Upper lobe of left lung (tissue), 6 donors: ENCODE results near the gene ACAP2. TPM values are rescaled to one million over a fixed set of nuclear protein-coding genes. Genes with fewer than 3 reads are reported as not detected.

Experiments
- ATAC-seq, 2 donors: fragments of 200-7000 bp; cut with Tn5 transposase; one replicate each; pipeline ENCODE4 v1.9.1; 2022; ENCODE audit warnings: mild to moderate bottlenecking in 2 of 2, moderate library complexity in 2 of 2; ENCODE audit not compliant: low FRiP score in 2 of 2
- DNase-seq, 2 donors: peaks; one replicate each; pipeline ENCODE4 v3.0.0-alpha.2; 2019 to 2020
- H3K27ac ChIP-seq, 4 donors: fragments of 200-600 bp; sonication (generic); one replicate each; pipeline ENCODE4 v1.5.1; 2016 to 2019
- H3K27me3 ChIP-seq, 4 donors: fragments of 200-600 bp; sonication (generic); one replicate each; pipeline ENCODE4 v1.5.1; 2017 to 2019
- H3K36me3 ChIP-seq, 4 donors: fragments of 200-600 bp; sonication (generic); one replicate each; pipeline ENCODE4 v1.5.1; 2016 to 2019
- H3K4me1 ChIP-seq, 4 donors: fragments of 200-600 bp; sonication (generic); one replicate each; pipeline ENCODE4 v1.5.1; 2018 to 2019
- H3K4me3 ChIP-seq, 4 donors: fragments of 200-600 bp; sonication (generic); one replicate each; pipeline ENCODE4 v1.5.1; 2017 to 2019; ENCODE audit warnings: mild to moderate bottlenecking in 2 of 4, moderate library complexity in 1 of 4
- H3K9me3 ChIP-seq, 4 donors: fragments of 200-600 bp; sonication (generic); one replicate each; pipeline ENCODE4 v1.5.1; 2018 to 2019
- EP300 ChIP-seq, 4 donors: sonication (generic); formaldehyde crosslinking; IDR thresholded peaks; one replicate each; pipeline ENCODE4 v1.5.1; 2017; ENCODE audit warnings: antibody characterized with exemption in 4 of 4, control low read depth in 2 of 4
- POLR2A ChIP-seq, 4 donors: fragments of 450-650 bp; IDR thresholded peaks; one replicate each; pipeline ENCODE4 v1.5.1; 2016 to 2017; ENCODE audit warnings: antibody characterized with exemption in 4 of 4, mild to moderate bottlenecking in 2 of 4
- POLR2AphosphoS5 ChIP-seq, 2 donors: sonication (generic); formaldehyde crosslinking; IDR thresholded peaks; one replicate each; pipeline ENCODE4 v1.5.1; 2017; ENCODE audit warnings: antibody characterized with exemption in 2 of 2
- WGBS, 2 donors: methylation state at CpG; one replicate each; pipeline ENCODE4 v1.1.5; 2017 to 2018; 5-methylcytosine and 5-hydroxymethylcytosine counted together
- total RNA-seq, 6 donors: library from RNA; depleted of rRNA in 4 of 6; stranded (reverse); fragments of >200 nt in 4 of 6; gene quantifications; one replicate each; pipeline versions ENCODE4 v1.1.0 to v1.2.1, GENCODE V29; 2016 to 2021
- TF ChIP-seq, protein P1 (sequence below), 6 experiments: fragments of 450-650 bp in 4 of 6; fragments of 200-600 bp in 2 of 6; sonication (generic) in 2 of 6; IDR thresholded peaks; one replicate each; pipeline ENCODE4 v1.5.1; 2016 to 2019; ENCODE audit warnings: antibody characterized with exemption in 6 of 6
- donor health status: DM: no; HTN: no; CAD: no; lungs with moderate emphysema.
- donor health status: DM: no; HTN: yes; CAD: no; lungs with severe emphysema.

Gene ACAP2
- total RNA-seq, 6 donors from 2014 or later = 30.6 to 75.2 (median 52.3) TPM

DNA sequence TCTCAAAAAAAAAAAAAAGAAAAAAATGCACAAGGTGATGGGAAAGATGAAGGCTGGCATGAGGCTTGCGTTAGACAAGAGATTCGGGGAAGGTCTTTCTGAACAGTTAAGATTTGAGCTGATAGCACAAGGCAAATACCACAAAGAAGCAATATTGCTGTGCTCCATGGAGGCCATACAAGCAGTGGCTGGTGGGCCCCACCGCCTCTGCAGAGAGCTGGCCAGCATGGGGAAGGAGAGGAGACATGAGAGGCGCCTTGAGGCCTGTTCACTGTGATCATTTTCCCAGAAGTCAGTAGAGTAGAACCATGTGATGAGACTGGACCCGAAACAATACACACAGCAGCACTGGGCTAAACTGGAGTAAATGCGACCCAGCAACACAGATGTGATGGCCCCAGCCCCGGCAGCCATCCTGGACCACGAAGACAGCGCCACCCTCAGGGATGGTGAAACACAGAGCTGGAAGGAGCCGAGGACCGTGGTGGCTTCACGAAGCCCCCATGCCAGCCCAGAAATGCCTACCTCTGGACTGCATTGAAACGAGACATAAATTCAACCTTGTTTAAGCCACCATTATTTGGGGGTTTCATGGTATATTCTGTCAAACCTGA, 177.3 kb downstream of the ACAP2 start:
- no peak overlapping the region for H3K4me3 ChIP-seq
- no peak for ATAC-seq
- no peak for TF ChIP-seq POLR2AphosphoS5 (IDR thresholded peaks at IDR 0.05)
- TF ChIP-seq POLR2A (IDR thresholded peaks at IDR 0.05) = no peak
- TF ChIP-seq, protein P1, sequence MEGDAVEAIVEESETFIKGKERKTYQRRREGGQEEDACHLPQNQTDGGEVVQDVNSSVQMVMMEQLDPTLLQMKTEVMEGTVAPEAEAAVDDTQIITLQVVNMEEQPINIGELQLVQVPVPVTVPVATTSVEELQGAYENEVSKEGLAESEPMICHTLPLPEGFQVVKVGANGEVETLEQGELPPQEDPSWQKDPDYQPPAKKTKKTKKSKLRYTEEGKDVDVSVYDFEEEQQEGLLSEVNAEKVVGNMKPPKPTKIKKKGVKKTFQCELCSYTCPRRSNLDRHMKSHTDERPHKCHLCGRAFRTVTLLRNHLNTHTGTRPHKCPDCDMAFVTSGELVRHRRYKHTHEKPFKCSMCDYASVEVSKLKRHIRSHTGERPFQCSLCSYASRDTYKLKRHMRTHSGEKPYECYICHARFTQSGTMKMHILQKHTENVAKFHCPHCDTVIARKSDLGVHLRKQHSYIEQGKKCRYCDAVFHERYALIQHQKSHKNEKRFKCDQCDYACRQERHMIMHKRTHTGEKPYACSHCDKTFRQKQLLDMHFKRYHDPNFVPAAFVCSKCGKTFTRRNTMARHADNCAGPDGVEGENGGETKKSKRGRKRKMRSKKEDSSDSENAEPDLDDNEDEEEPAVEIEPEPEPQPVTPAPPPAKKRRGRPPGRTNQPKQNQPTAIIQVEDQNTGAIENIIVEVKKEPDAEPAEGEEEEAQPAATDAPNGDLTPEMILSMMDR (IDR thresholded peaks at IDR 0.05) = no peak
- TF ChIP-seq EP300 (IDR thresholded peaks at IDR 0.05) = no peak
- peak in 1 of 2 donors; percentile 45 for DNase-seq
- peaks cover 20 to 43% (median 37%) of the 10 kb centered on the region in 4 donors for H3K4me1 ChIP-seq
- WGBS, 2 donors = 92 to 94% methylated on average over 12 to 13 of the region's 13 CpGs
- H3K9me3 ChIP-seq = no peaks in the 10 kb centered on the region
- peaks cover 0 to 4% (median 0%) of the 10 kb centered on the region in 4 donors for H3K36me3 ChIP-seq
- no peaks in the 10 kb centered on the region for H3K27me3 ChIP-seq
- H3K27ac ChIP-seq = no peak overlapping the region

DNA sequence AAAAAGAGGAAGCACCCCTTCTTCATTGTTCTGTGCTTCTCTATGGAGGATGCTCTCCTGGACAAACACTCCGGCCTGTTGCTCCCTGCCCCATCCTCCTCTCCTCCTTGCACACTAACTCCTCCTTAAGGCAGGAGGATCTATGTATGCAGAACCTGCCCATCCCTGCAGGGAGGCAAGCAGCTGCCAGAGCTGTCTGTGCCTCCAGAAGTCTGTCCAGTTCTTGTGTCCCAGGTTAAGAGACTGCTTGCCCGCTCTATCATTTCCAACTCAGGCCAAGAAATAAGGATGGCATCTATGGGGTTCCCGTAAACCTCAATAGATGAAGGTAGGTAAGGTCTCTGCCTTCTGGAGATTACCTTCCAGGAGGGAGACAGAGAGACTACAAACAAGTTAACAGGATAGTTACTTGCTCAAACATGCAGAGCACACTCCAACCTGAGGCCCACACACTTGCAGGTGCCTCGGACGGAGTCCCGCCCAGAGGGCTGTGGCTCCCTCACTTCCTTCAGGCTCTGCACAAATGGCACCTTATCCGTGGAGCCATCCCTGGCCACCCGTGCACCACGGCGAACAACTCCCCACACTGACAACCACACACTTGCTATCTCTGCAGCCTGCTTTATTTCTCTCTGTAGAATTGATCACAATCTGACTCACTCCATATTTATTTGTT, 178.8 kb downstream of the ACAP2 start:
- Histone ChIP-seq H3K36me3 (peaks cover 0 to 4% (median 0%) of the 10 kb centered on the region in 4 donors), H3K4me1 (peaks cover 14 to 41% (median 31%) of the 10 kb centered on the region in 4 donors), H3K9me3 (no peaks in the 10 kb centered on the region), H3K27ac (peak overlapping the region in 2 of 4 donors; percentile 30 to 58), H3K27me3 (no peaks in the 10 kb centered on the region), H3K4me3 (no peak overlapping the region)
- DNase-seq (no peak), ATAC-seq (no peak)
- TF ChIP-seq, protein P1 (IDR thresholded peaks at IDR 0.05) = no peak
- TF ChIP-seq EP300 (IDR thresholded peaks at IDR 0.05) (no peak), POLR2AphosphoS5 (IDR thresholded peaks at IDR 0.05) (no peak), POLR2A (IDR thresholded peaks at IDR 0.05) (no peak)
- 86 to 89% methylated on average over 9 to 10 of the region's 10 CpGs for WGBS, 2 donors

DNA sequence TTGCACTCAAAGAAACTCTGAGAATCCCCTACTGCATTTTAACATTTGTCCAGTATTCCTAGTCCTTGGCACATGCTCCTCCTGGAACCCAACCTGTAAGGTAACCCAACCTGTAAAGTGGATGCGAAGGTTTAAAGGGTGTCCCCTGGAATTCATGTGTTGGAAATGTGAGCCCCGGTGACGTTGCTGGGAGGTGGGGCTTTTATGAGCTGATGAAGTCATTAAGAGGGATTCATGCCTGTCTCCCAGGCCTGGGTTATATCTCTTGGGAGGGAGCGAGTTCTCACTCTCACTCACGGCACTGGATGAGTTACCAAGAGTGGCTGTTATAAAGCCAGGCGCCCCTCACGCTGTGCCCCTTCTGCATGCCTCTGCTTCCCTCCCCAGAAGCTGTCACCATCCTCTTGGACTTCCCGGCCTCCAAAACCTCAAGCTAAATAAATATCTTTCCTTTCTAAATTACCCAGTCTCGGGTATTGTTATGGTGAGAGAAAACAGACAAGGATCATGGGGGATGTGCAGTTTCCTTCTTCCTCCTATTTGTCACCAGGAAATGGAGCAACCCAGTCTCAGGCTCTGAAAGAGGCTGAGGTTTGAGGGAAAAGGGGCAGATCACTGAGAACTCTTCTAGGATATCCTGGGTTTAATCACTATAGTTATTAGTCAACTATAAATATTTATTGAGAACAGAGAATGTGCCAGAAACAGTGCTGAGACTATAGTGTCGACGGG, 179.5 kb downstream of the ACAP2 start:
- no peaks in the 10 kb centered on the region for H3K27me3 ChIP-seq
- ATAC-seq = no peak
- peak overlapping the region in 3 of 4 donors; percentile 28 to 58 (median 30) for H3K27ac ChIP-seq
- no peak for TF ChIP-seq POLR2AphosphoS5 (IDR thresholded peaks at IDR 0.05)
- no peak for TF ChIP-seq POLR2A (IDR thresholded peaks at IDR 0.05)
- no peak for TF ChIP-seq EP300 (IDR thresholded peaks at IDR 0.05)
- TF ChIP-seq, protein P1 (IDR thresholded peaks at IDR 0.05) = no peak
- WGBS, 2 donors = 60 to 75% methylated on average over 11 of the region's 11 CpGs
- H3K4me1 ChIP-seq = peaks cover 21 to 43% (median 35%) of the 10 kb centered on the region in 4 donors
- no peaks in the 10 kb centered on the region for H3K9me3 ChIP-seq
- DNase-seq = no peak
- peaks cover 0 to 4% (median 0%) of the 10 kb centered on the region in 4 donors for H3K36me3 ChIP-seq
- no peak overlapping the region for H3K4me3 ChIP-seq

DNA sequence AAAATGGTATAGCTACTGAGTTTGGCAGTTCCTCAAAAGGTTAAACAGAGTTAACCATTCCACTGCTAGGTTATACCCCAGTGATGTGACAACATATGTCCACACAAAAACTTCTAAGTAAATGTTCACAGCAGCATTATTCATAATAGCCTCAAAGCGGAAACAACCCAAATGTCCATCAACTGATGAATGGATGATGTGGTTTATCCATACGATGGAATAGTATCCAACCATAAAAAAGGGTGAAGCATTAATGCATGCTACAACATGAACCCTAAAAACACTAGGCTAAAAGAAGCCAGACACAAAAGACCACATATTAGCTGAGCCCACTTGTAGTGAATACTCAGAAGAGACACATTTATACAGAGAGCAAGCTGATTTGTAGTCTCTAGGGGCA, 180.9 kb downstream of the ACAP2 start:
- no peak for DNase-seq
- Histone ChIP-seq H3K4me3 (no peak overlapping the region), H3K27ac (no peak overlapping the region), H3K4me1 (peaks cover 26 to 45% (median 40%) of the 10 kb centered on the region in 4 donors), H3K36me3 (peaks cover 0 to 4% (median 0%) of the 10 kb centered on the region in 4 donors), H3K27me3 (no peaks in the 10 kb centered on the region), H3K9me3 (no peaks in the 10 kb centered on the region)
- 91 to 96% methylated on average over 2 of the region's 2 CpGs for whole genome bisulfite sequencing, 2 donors
- no peak for TF ChIP-seq POLR2A (IDR thresholded peaks at IDR 0.05)
- TF ChIP-seq, protein P1 (IDR thresholded peaks at IDR 0.05) = no peak
- no peak for TF ChIP-seq EP300 (IDR thresholded peaks at IDR 0.05)
- no peak for TF ChIP-seq POLR2AphosphoS5 (IDR thresholded peaks at IDR 0.05)
- no peak for ATAC-seq
